ENCODE results near the gene HDAC8. TPM values are rescaled to one million over a fixed set of nuclear protein-coding genes. Genes with fewer than 3 reads are reported as not detected.
"Not testable (repeated sequence)": the region's sequence is repeated elsewhere in the genome, so short reads cannot be mapped to it uniquely, and the experiment has no call there.

The HDAC8 gene
- total and polyA plus RNA-seq, 9 donors = 16.9 to 33.7 (median 24.2) TPM

DNA sequence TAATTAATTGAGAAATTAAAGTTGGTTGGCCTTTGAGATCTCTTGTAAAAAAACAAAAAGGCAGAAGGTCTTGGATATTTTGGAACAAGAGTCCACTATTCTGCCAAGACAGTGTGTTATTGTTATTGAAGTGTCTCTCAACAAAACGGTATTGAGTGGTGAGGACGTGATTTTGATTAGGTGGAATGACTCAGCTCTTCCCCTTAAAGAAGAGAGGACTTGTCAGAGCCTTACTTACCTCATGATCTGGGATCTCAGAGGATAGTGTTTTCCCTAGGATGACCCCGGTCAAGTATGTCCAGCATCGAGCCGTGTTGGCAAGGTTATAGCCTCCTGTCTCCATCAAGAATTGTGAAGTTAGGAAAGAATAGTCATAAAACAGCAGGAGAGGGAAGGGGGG is 110.9 kb downstream of the HDAC8 start:
- TF ChIP-seq EP300 (IDR thresholded peaks at IDR 0.05) (no peak), CTCF (IDR thresholded peaks at IDR 0.05) (no peak), POLR2A (IDR thresholded peaks at IDR 0.05) (no peak)
- Histone ChIP-seq H3K9me3 (no peaks in the 10 kb centered on the region), H3K36me3 (no peaks in the 10 kb centered on the region), H3K27ac (no peak overlapping the region), H3K4me3 (no peak overlapping the region), H3K4me1 (ENCODE audit: insufficient read depth) (no peaks in the 10 kb centered on the region), H3K27me3 (no peaks in the 10 kb centered on the region)
- intact Hi-C loops (cut with DNase I) = no loop called here
- no peak for DNase-seq
- WGBS, 3 donors = 40 to 46% (median 46%) methylated on average over 5 of the region's 5 CpGs

DNA sequence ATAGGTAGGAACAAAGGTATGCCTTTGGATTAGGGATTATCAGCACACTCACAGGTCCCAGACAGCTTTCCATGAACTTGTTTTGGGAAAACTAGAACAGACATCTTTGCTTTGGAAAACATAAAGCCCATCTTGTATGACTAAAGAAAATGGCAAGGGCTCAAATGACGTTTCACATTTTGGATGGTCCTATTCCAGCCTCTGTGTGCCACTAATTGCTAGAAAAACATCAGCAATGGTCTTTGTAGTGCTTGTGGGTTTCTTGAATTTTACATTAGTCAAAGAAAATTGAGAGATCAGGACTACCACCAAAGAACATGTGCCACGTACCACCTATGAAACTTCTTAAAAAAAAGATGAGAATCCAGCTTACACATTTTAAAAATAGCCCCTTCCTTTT is 111.4 kb downstream of the HDAC8 start:
- H3K9me3 ChIP-seq = no peaks in the 10 kb centered on the region
- intact Hi-C loops (cut with DNase I) = no loop called here
- DNase-seq = no peak
- no peak for TF ChIP-seq CTCF (IDR thresholded peaks at IDR 0.05)
- no peak for TF ChIP-seq POLR2A (IDR thresholded peaks at IDR 0.05)
- no peak for TF ChIP-seq EP300 (IDR thresholded peaks at IDR 0.05)
- H3K4me1 ChIP-seq (ENCODE audit: insufficient read depth) = no peaks in the 10 kb centered on the region
- H3K4me3 ChIP-seq = no peak overlapping the region
- no peak overlapping the region for H3K27ac ChIP-seq
- no peaks in the 10 kb centered on the region for H3K27me3 ChIP-seq
- 50 to 63% (median 55%) methylated on average over 2 of the region's 2 CpGs for WGBS, 3 donors
- no peaks in the 10 kb centered on the region for H3K36me3 ChIP-seq

DNA sequence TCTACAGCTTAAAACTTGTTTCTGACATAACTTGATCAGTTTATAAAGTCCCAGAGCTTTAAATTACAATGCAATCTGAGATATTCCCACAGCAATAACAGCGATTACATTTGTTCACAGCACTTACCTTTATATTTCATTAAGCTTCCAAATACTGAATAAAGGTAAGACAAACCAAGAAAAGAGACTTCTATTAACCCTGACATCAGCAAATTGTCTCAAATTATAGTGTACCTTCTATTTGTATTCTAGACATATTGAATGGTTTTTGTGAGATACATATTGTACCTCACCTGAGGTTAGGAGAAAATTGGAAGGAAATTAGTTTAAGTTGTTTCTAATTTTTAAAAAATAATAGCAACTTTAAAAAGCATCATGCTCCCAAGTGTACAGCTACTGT is 111.9 kb downstream of the HDAC8 start:
- Histone ChIP-seq H3K27ac (no peak overlapping the region), H3K4me1 (ENCODE audit: insufficient read depth) (no peaks in the 10 kb centered on the region), H3K36me3 (no peaks in the 10 kb centered on the region), H3K9me3 (no peaks in the 10 kb centered on the region), H3K4me3 (no peak overlapping the region), H3K27me3 (no peaks in the 10 kb centered on the region)
- WGBS, 3 donors = 83 to 90% (median 88%) methylated on average over 1 of the region's 1 CpG
- no peak for DNase-seq
- no peak for TF ChIP-seq EP300 (IDR thresholded peaks at IDR 0.05)
- intact Hi-C loops (cut with DNase I) = no loop called here

DNA sequence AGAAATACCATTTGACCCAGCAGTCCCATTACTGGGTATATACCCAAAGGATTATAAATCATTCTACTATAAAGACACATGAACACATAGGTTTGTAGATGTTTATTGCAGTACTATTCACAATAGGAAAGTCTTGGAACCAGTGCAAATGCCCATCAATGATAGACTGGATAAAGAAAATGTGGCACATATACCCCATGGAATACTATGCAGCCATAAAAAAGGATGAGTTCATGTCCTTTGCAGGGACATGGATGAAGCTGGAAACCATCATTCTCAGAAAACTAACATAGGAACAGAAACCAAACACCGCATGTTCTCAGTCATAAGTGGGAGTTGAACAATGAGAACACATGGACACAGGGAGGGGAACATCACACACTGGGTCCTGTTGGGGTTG is 123.6 kb downstream of the HDAC8 start:
- H3K9me3 ChIP-seq; H3K4me1 ChIP-seq (ENCODE audit: insufficient read depth); H3K4me3 ChIP-seq; H3K27ac ChIP-seq; H3K36me3 ChIP-seq; intact Hi-C loops (cut with DNase I); DNase-seq; H3K27me3 ChIP-seq: not testable (repeated sequence)
- 96 to 98% (median 97%) methylated on average over 1 of the region's 1 CpG for WGBS, 3 donors

DNA sequence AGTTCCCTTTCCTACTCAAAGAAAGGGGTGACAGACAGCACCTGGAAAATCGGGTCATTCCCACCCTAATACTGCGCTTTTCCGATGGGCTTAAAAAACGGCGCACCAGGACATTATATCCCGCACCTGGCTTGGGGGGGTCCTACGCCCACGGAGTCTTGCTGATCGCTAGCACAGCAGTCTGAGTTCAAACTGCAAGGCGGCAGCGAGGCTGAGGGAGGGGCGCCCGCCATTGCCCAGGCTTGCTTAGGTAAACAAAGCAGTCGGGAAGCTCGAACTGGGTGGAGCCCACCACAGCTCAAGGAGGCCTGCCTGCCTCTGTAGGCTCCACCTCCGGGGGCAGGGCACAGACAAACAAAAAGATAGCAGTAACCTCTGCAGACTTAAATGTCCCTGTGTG is 131.9 kb downstream of the HDAC8 start:
- DNase-seq; intact Hi-C loops (cut with DNase I); H3K4me1 ChIP-seq (ENCODE audit: insufficient read depth); H3K36me3 ChIP-seq; H3K27ac ChIP-seq; H3K27me3 ChIP-seq; H3K4me3 ChIP-seq; H3K9me3 ChIP-seq: not testable (repeated sequence)
- WGBS, 3 donors = 87 to 90% (median 90%) methylated on average over 16 of the region's 16 CpGs

DNA sequence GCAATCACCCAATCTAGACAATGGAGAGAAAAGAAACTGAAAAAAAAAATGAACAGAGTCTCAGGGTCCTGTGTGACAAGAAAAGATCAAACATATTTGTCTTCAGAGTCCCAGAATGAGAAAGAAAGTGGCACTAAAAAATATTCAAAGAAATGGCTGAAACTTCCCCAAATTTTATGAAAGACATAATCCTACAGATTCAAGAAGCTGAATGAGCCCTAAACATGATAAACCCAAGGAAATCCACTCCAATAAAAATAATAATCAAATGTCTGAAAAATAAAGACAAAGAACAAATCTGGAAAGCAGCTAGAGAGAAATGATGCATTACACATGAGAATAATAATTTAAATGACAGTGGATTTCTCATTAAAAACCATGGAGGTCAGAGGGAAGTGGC is 136.6 kb downstream of the HDAC8 start:
- intact Hi-C loops (cut with DNase I) = no loop called here
- TF ChIP-seq CTCF (IDR thresholded peaks at IDR 0.05) (no peak), EP300 (IDR thresholded peaks at IDR 0.05) (no peak), POLR2A (IDR thresholded peaks at IDR 0.05) (no peak)
- H3K4me1 ChIP-seq (ENCODE audit: insufficient read depth) = no peaks in the 10 kb centered on the region
- no peaks in the 10 kb centered on the region for H3K27me3 ChIP-seq
- H3K27ac ChIP-seq = no peak overlapping the region
- H3K9me3 ChIP-seq = peaks cover 0 to 8% of the 10 kb centered on the region in 2 donors
- H3K4me3 ChIP-seq = no peak overlapping the region
- no peaks in the 10 kb centered on the region for H3K36me3 ChIP-seq
- DNase-seq = no peak

All from ovary (tissue), 9 donors.